H9 (cell line): ENCODE measurements around the gene ZC3H8. TPM values are rescaled to one million over a fixed set of nuclear protein-coding genes. Genes with fewer than 3 reads are reported as not detected.

Experiments used
- DNase-seq: peaks from one replicate; pipeline ENCODE4 v3.0.0-alpha.2; 2017
- H2AFZ ChIP-seq: one replicate; pipeline ENCODE4 v1.6.1; 2013; ENCODE audit warnings: mild to moderate bottlenecking, low read length, control low read depth, moderate library complexity
- H2AK5ac ChIP-seq: 2 replicates; pipeline ENCODE4 v1.6.1; 2013; ENCODE audit warnings: low read length, control low read depth, mixed read lengths; ENCODE audit not compliant: insufficient read length
- H2BK120ac ChIP-seq: one replicate; pipeline ENCODE4 v1.6.1; 2013; ENCODE audit warnings: low read depth, mild to moderate bottlenecking, low read length, control low read depth, inconsistent platforms; ENCODE audit not compliant: poor library complexity, severe bottlenecking
- H2BK12ac ChIP-seq: 2 replicates; pipeline ENCODE4 v1.6.1; 2013; ENCODE audit warnings: low read length, control low read depth, mixed read lengths, low read depth; ENCODE audit not compliant: insufficient read length
- H2BK15ac ChIP-seq: 2 replicates; pipeline ENCODE4 v1.6.1; 2013; ENCODE audit warnings: low read depth, low read length, control low read depth
- H2BK20ac ChIP-seq: one replicate; pipeline ENCODE4 v1.6.1; 2013; ENCODE audit warnings: low read depth, mild to moderate bottlenecking, low read length, control low read depth, inconsistent platforms; ENCODE audit not compliant: poor library complexity, severe bottlenecking
- H2BK5ac ChIP-seq: 2 replicates; pipeline ENCODE4 v1.6.1; 2013; ENCODE audit warnings: low read length, control low read depth, mixed read lengths; ENCODE audit not compliant: insufficient read length
- H3K14ac ChIP-seq: 2 replicates; pipeline ENCODE4 v1.6.1; 2013; ENCODE audit warnings: low read length, control low read depth; ENCODE audit not compliant: insufficient read depth
- H3K18ac ChIP-seq: 2 replicates; pipeline ENCODE4 v1.6.1; 2013; ENCODE audit warnings: low read depth, mild to moderate bottlenecking, mixed read lengths, low read length, control low read depth; ENCODE audit not compliant: insufficient read length
- H3K23ac ChIP-seq: 2 replicates; pipeline ENCODE4 v1.6.1; 2013; ENCODE audit warnings: low read length, control low read depth, mixed read lengths, low read depth; ENCODE audit not compliant: insufficient read length
- H3K23me2 ChIP-seq: 2 replicates; pipeline ENCODE4 v1.6.1; 2013; ENCODE audit warnings: low read depth, mild to moderate bottlenecking, mixed read lengths, low read length, control low read depth; ENCODE audit not compliant: insufficient read length, poor library complexity, severe bottlenecking
- H3K27ac ChIP-seq: 2 replicates; pipeline ENCODE4 v1.5.1; 2013; ENCODE audit warnings: low read length, control low read depth, mixed read lengths, low read depth; ENCODE audit not compliant: insufficient read length
- H3K27me3 ChIP-seq: 2 replicates; pipeline ENCODE4 v1.6.1; 2013; ENCODE audit warnings: low read length, control low read depth, inconsistent platforms; ENCODE audit not compliant: insufficient read depth
- H3K4ac ChIP-seq: 2 replicates; pipeline ENCODE4 v1.6.1; 2013; ENCODE audit warnings: low read depth, mild to moderate bottlenecking, control low read depth, inconsistent platforms, low read length, moderate library complexity
- H3K4me1 ChIP-seq: 2 replicates; pipeline ENCODE4 v1.6.1; 2013; ENCODE audit warnings: low read length, control low read depth, inconsistent platforms; ENCODE audit not compliant: insufficient read depth
- H3K4me2 ChIP-seq: 2 replicates; pipeline ENCODE4 v1.6.1; 2013; ENCODE audit warnings: low read length, control low read depth, mixed read lengths; ENCODE audit not compliant: insufficient read length, insufficient read depth
- H3K56ac ChIP-seq: 2 replicates; pipeline ENCODE4 v1.6.1; 2013; ENCODE audit warnings: low read depth, mild to moderate bottlenecking, mixed read lengths, low read length, control low read depth; ENCODE audit not compliant: insufficient read length
- H3K79me1 ChIP-seq: 2 replicates; pipeline ENCODE4 v1.6.1; 2013; ENCODE audit warnings: low read depth, mild to moderate bottlenecking, moderate library complexity, low read length, control low read depth, inconsistent platforms; ENCODE audit not compliant: insufficient read depth, poor library complexity, severe bottlenecking
- H3K79me2 ChIP-seq: 2 replicates; pipeline ENCODE4 v1.6.1; 2013; ENCODE audit warnings: low read length, control low read depth, inconsistent platforms; ENCODE audit not compliant: insufficient read depth
- H3K9ac ChIP-seq: 2 replicates; pipeline ENCODE4 v1.6.1; 2013; ENCODE audit warnings: low read length, control low read depth, mixed read lengths; ENCODE audit not compliant: insufficient read length; ENCODE audit errors: extremely low read depth
- H3K9me3 ChIP-seq: one replicate; pipeline ENCODE4 v1.6.1; 2013; ENCODE audit warnings: low read depth, low read length, inconsistent platforms; ENCODE audit not compliant: control insufficient read depth
- H3T11ph ChIP-seq: one replicate; pipeline ENCODE4 v1.6.1; 2013; ENCODE audit warnings: mild to moderate bottlenecking, low read length, control low read depth, inconsistent platforms
- H4K20me1 ChIP-seq: one replicate; pipeline ENCODE4 v1.6.1; 2013; ENCODE audit not compliant: control insufficient read depth, insufficient read length, insufficient read depth
- H4K5ac ChIP-seq: 2 replicates; pipeline ENCODE4 v1.6.1; 2013; ENCODE audit warnings: low read depth, mild to moderate bottlenecking, mixed read lengths, low read length, control low read depth; ENCODE audit not compliant: insufficient read length
- H4K8ac ChIP-seq: replicated peaks from 2 replicates; pipeline ENCODE4 v1.6.1; 2013; ENCODE audit warnings: low read length, control low read depth, mixed read lengths, low read depth; ENCODE audit not compliant: insufficient read length
- H4K91ac ChIP-seq: 2 replicates; pipeline ENCODE4 v1.6.1; 2013; ENCODE audit warnings: low read depth, mild to moderate bottlenecking, moderate library complexity, mixed read lengths, low read length, control low read depth; ENCODE audit not compliant: insufficient read length
- H3K27ac Mint-ChIP-seq, 3 experiments: 2 replicates in 2 of 3; 3 replicates in 1 of 3; pipeline ENCODE4 v1.8.0; 2020 to 2021; ENCODE audit warnings: mixed read lengths in 3 of 3, mild to moderate bottlenecking in 1 of 3, moderate library complexity in 1 of 3
- H3K27me3 Mint-ChIP-seq: 2 replicates; pipeline ENCODE4 v1.8.0; 2021; ENCODE audit warnings: low read depth, mild to moderate bottlenecking, moderate library complexity, mixed read lengths
- H3K36me3 Mint-ChIP-seq, 3 experiments: 2 replicates in 2 of 3; 3 replicates in 1 of 3; pipeline ENCODE4 v1.8.0; 2020 to 2021; ENCODE audit warnings: low read depth in 3 of 3, mixed read lengths in 3 of 3; ENCODE audit not compliant: insufficient read depth in 1 of 3
- H3K4me1 Mint-ChIP-seq, 2 experiments: 2 replicates each; pipeline ENCODE4 v1.8.0; 2020; ENCODE audit warnings: mixed read lengths in 2 of 2
- H3K4me3 Mint-ChIP-seq, 2 experiments: 2 replicates in 1 of 2; 3 replicates in 1 of 2; pipeline ENCODE4 v1.8.0; 2020 to 2021; ENCODE audit warnings: mild to moderate bottlenecking in 2 of 2, mixed read lengths in 2 of 2, moderate library complexity in 1 of 2
- H3K9me3 Mint-ChIP-seq, 2 experiments: 2 replicates in 1 of 2; 3 replicates in 1 of 2; pipeline ENCODE4 v1.8.0; 2020; ENCODE audit warnings: mild to moderate bottlenecking in 2 of 2, mixed read lengths in 2 of 2, moderate library complexity in 1 of 2
- CTCF ChIP-seq: fragments of 200-600 bp; sonication (generic); conservative IDR thresholded peaks from 3 replicates; pipeline ENCODE4 v1.8.0; 2021; ENCODE audit warnings: antibody characterized with exemption, mild to moderate bottlenecking
- WGBS: extraction: QIAGEN DNeasy Blood & Tissue Kit; methylation state at CpG from one replicate; pipeline ENCODE4 v1.1.7; 2013; ENCODE audit warnings: missing lambda C conversion rate, low lambda C conversion rate, mixed read lengths; ENCODE audit not compliant: insufficient read length; ENCODE audit errors: extremely low coverage; 5-methylcytosine and 5-hydroxymethylcytosine counted together
- total RNA-seq: library from RNA; stranded (reverse); gene quantifications from 2 replicates; pipeline ENCODE4 v1.2.1, GENCODE V29; 2021

The ZC3H8 gene
- total RNA-seq, 1 experiment from 2014 or later = 6.9 TPM

GRCh38 chr2:112273349-112273748 lies 18.5 kb upstream of the ZC3H8 start:
- peak overlapping the region in 1 of 3 experiments; percentile 49; a peak in 1 of 7 replicates for H3K27ac Mint-ChIP-seq
- H2BK5ac ChIP-seq = no peak overlapping the region

More at GRCh38 chr2:112273349-112273748, 18.5 kb upstream of the ZC3H8 start:
- H3K4me2 ChIP-seq = no peak overlapping the region
- no peak overlapping the region for H3K18ac ChIP-seq
- TF ChIP-seq CTCF = no peak
- H4K20me1 ChIP-seq = no peaks in the 10 kb centered on the region
- no peak overlapping the region for H2AFZ ChIP-seq
- H3K9me3 ChIP-seq = no peaks in the 10 kb centered on the region
- H3K23me2 ChIP-seq = no peaks in the 10 kb centered on the region
- H3K4ac ChIP-seq = no peak overlapping the region
- no peak overlapping the region for H4K91ac ChIP-seq
- H4K8ac ChIP-seq = no peak overlapping the region
- H3K14ac ChIP-seq = no peak overlapping the region
- no peaks in the 10 kb centered on the region for H3K79me2 ChIP-seq
- no peak overlapping the region for H2BK12ac ChIP-seq
- H3K79me1 ChIP-seq = no peaks in the 10 kb centered on the region
- Mint-ChIP-seq H3K4me1 (peaks cover 13 to 15% of the 10 kb centered on the region in 2 experiments), H3K9me3 (peaks cover 2 to 4% of the 10 kb centered on the region in 2 experiments; a peak in 4 of 5 replicates), H3K27me3 (no peaks in the 10 kb centered on the region), H3K4me3 (peak overlapping the region; percentile 24 to 54; a peak in 4 of 5 replicates), H3K36me3 (peaks cover 0 to 4% (median 0%) of the 10 kb centered on the region in 3 experiments; a peak in 3 of 7 replicates)
- no peaks in the 10 kb centered on the region for H3K4me1 ChIP-seq
- no peak overlapping the region for H2BK15ac ChIP-seq
- no peak overlapping the region for H4K5ac ChIP-seq
- H2AK5ac ChIP-seq = no peak overlapping the region
- no peak overlapping the region for H3K56ac ChIP-seq
- no peak overlapping the region for H3K27ac ChIP-seq
- H2BK120ac ChIP-seq = no peak overlapping the region
- H3K27me3 ChIP-seq = no peaks in the 10 kb centered on the region
- H2BK20ac ChIP-seq = no peak overlapping the region
- no peak overlapping the region for H3T11ph ChIP-seq
- H3K9ac ChIP-seq = no peak overlapping the region
- no peak for DNase-seq
- WGBS = no CpG with 5 or more reads among the region's 5 CpGs
- H3K23ac ChIP-seq = no peak overlapping the region
